ENCODE measurements around the gene GRK4.
A peak's percentile ranks its signal among the peaks of the same experiment; 100 is the strongest.

Gene GRK4

GRCh38 chr4:3026540-3026939, 63.2 kb downstream of the GRK4 start:
- TF ChIP-seq CREB1 (IDR thresholded peaks at IDR 0.05; ENCODE audit: low read depth) (no peak), RAD21 (IDR thresholded peaks at IDR 0.05; ENCODE audit: low read depth) (no peak), NFIC (IDR thresholded peaks at IDR 0.05) (no peak), ZBTB7A (IDR thresholded peaks at IDR 0.05; ENCODE audit: low read depth) (no peak), FOXM1 (IDR thresholded peaks at IDR 0.05; ENCODE audit: borderline replicate concordance, low read depth) (no peak), TEAD4 (IDR thresholded peaks at IDR 0.05) (no peak), EP300 (IDR thresholded peaks at IDR 0.05; ENCODE audit: borderline replicate concordance) (no peak), TAF1 (IDR thresholded peaks at IDR 0.05; ENCODE audit: low read depth) (no peak), CEBPB (IDR thresholded peaks at IDR 0.05) (no peak), EGR1 (IDR thresholded peaks at IDR 0.05) (no peak), TCF12 (IDR thresholded peaks at IDR 0.05; ENCODE audit: low read depth) (no peak), USF1 (IDR thresholded peaks at IDR 0.05) (no peak), YY1 (IDR thresholded peaks at IDR 0.05; ENCODE audit: low read depth) (no peak)
- TF ChIP-seq, protein P1, sequence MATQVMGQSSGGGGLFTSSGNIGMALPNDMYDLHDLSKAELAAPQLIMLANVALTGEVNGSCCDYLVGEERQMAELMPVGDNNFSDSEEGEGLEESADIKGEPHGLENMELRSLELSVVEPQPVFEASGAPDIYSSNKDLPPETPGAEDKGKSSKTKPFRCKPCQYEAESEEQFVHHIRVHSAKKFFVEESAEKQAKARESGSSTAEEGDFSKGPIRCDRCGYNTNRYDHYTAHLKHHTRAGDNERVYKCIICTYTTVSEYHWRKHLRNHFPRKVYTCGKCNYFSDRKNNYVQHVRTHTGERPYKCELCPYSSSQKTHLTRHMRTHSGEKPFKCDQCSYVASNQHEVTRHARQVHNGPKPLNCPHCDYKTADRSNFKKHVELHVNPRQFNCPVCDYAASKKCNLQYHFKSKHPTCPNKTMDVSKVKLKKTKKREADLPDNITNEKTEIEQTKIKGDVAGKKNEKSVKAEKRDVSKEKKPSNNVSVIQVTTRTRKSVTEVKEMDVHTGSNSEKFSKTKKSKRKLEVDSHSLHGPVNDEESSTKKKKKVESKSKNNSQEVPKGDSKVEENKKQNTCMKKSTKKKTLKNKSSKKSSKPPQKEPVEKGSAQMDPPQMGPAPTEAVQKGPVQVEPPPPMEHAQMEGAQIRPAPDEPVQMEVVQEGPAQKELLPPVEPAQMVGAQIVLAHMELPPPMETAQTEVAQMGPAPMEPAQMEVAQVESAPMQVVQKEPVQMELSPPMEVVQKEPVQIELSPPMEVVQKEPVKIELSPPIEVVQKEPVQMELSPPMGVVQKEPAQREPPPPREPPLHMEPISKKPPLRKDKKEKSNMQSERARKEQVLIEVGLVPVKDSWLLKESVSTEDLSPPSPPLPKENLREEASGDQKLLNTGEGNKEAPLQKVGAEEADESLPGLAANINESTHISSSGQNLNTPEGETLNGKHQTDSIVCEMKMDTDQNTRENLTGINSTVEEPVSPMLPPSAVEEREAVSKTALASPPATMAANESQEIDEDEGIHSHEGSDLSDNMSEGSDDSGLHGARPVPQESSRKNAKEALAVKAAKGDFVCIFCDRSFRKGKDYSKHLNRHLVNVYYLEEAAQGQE (IDR thresholded peaks at IDR 0.05; ENCODE audit: low read depth), result no peak
- TF ChIP-seq, protein P2, sequence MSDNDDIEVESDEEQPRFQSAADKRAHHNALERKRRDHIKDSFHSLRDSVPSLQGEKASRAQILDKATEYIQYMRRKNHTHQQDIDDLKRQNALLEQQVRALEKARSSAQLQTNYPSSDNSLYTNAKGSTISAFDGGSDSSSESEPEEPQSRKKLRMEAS (IDR thresholded peaks at IDR 0.05), result no peak

DNA sequence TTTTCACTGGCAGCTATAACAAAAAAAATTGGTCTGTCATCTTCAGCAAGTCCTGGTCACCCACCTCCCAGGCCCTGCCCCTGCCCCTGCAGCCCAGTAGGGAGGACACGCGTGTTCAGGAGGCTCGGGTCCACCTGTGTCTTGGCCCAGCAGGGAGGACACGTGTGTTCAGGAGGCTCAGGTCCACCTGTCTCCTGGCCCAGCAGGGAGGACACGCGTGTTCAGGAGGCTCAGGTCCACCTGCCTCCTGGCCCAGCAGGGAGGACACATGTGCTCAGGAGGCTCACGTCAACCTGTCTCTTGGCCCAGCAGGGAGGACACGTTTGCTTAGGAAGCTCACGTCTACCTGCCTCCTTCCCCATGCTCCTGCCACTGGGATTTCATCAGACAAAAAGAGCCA, 66.1 kb downstream of the GRK4 start:
- TF ChIP-seq TCF12 (IDR thresholded peaks at IDR 0.05; ENCODE audit: low read depth) (no peak), YY1 (IDR thresholded peaks at IDR 0.05; ENCODE audit: low read depth) (no peak), EP300 (IDR thresholded peaks at IDR 0.05; ENCODE audit: borderline replicate concordance) (no peak)
- TF ChIP-seq, protein P2 (IDR thresholded peaks at IDR 0.05), result no peak

GRCh38 chr4:3030566-3031356, 67.4 kb downstream of the GRK4 start:
- TF ChIP-seq FOXM1 (IDR thresholded peaks at IDR 0.05; ENCODE audit: borderline replicate concordance, low read depth) (no peak), CREB1 (IDR thresholded peaks at IDR 0.05; ENCODE audit: low read depth) (no peak), EP300 (IDR thresholded peaks at IDR 0.05; ENCODE audit: borderline replicate concordance) (no peak), EGR1 (IDR thresholded peaks at IDR 0.05) (no peak), RAD21 (IDR thresholded peaks at IDR 0.05; ENCODE audit: low read depth) (no peak), TAF1 (IDR thresholded peaks at IDR 0.05; ENCODE audit: low read depth) (no peak), TEAD4 (IDR thresholded peaks at IDR 0.05) (no peak), NFIC (IDR thresholded peaks at IDR 0.05) (no peak), ZBTB7A (IDR thresholded peaks at IDR 0.05; ENCODE audit: low read depth) (no peak), USF1 (IDR thresholded peaks at IDR 0.05) (no peak), CEBPB (IDR thresholded peaks at IDR 0.05) (no peak), TCF12 (IDR thresholded peaks at IDR 0.05; ENCODE audit: low read depth) (no peak), YY1 (IDR thresholded peaks at IDR 0.05; ENCODE audit: low read depth) (no peak)
- TF ChIP-seq, protein P2 (IDR thresholded peaks at IDR 0.05), result no peak
- TF ChIP-seq, protein P1 (IDR thresholded peaks at IDR 0.05; ENCODE audit: low read depth), result no peak

- TF ChIP-seq, protein P2 (IDR thresholded peaks at IDR 0.05), result peak; percentile 65
- peak; percentile 77 for TF ChIP-seq NFIC (IDR thresholded peaks at IDR 0.05)
- TF ChIP-seq EGR1 (IDR thresholded peaks at IDR 0.05), result no peak
- TF ChIP-seq TAF1 (IDR thresholded peaks at IDR 0.05; ENCODE audit: low read depth), result no peak
These were observed 68.1 kb downstream of the GRK4 start for GRCh38 chr4:3031357-3032082.

DNA sequence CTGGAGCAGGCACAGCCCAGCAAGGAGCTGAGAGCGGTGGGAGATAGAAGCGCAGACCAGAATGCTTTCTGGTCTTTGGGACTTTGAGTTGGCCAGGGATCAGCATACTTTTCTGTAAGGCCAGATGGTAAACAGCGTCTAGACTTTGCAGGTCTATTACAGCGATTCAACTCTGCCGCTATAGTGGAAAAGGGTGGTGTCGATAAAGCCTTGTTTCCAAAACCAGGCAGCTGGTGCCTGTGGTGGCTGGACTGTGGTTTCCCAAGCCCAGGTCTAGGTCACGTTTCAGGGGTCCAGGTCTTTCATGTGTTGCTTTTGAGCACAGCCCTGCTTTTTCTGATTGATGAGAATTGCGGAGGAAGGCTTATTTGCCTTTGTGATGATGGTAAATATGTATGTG, 70.9 kb downstream of the GRK4 start:
- TF ChIP-seq TAF1 (IDR thresholded peaks at IDR 0.05; ENCODE audit: low read depth), result no peak
- TF ChIP-seq TCF12 (IDR thresholded peaks at IDR 0.05; ENCODE audit: low read depth), result no peak
- TF ChIP-seq, protein P1 (IDR thresholded peaks at IDR 0.05; ENCODE audit: low read depth), result no peak
- TF ChIP-seq NFIC (IDR thresholded peaks at IDR 0.05), result no peak
- no peak for TF ChIP-seq RAD21 (IDR thresholded peaks at IDR 0.05; ENCODE audit: low read depth)
- no peak for TF ChIP-seq CREB1 (IDR thresholded peaks at IDR 0.05; ENCODE audit: low read depth)
- TF ChIP-seq EP300 (IDR thresholded peaks at IDR 0.05; ENCODE audit: borderline replicate concordance), result no peak
- TF ChIP-seq, protein P2 (IDR thresholded peaks at IDR 0.05), result no peak
- no peak for TF ChIP-seq YY1 (IDR thresholded peaks at IDR 0.05; ENCODE audit: low read depth)

All from Ishikawa (cell line).